Measurements from ENCODE around the gene RCBTB2. TPM values are rescaled to one million over a fixed set of nuclear protein-coding genes. Genes with fewer than 3 reads are reported as not detected.

Gene RCBTB2
- total RNA-seq, 4 donors from 2014 or later, result 7.0 to 10.6 (median 8.5) TPM

DNA sequence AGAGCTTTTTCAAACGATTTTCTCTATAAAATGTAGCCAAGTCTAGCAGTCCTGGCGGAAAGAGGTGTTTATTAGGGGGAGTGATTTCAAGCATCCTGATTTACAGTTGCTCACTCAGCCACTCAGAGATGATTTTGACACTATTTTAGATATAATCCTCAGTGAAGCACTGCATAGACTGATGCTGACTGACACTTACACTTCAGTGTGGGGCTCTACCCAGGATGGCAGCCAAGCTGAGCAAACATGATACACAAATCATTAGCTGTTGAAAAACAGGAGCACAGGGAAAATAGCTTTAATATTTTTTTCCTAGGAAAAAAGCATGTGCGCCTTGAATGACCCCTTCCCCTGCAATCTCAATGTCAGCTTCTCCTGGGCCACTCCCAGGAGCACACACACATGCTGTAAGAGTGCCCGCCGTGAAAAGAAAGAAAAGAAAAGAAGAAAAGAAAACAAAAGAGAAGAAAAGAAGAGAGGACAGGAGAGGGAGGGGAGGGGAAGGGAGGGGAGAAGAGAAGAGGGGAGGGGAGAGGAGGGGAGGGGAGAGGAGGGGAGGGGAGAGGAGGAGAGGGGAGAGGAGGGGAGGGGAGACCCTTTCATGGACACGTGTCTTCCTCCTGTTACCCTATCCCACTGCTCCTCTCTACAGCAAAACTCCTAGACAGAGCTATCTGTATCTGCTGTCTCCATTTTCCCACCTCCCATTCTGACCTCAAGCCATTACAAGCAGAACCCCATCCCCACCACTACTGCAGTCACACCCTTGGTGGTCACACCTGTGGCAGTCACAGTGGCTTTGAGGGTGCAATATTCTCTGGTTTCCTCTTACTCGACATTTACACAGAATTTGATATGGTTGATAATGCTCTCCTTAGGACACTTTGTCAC lies 36.4 kb downstream of the RCBTB2 start:
- peaks cover 0 to 28% (median 8%) of the 10 kb centered on the region in 4 donors for H3K4me1 ChIP-seq

DNA sequence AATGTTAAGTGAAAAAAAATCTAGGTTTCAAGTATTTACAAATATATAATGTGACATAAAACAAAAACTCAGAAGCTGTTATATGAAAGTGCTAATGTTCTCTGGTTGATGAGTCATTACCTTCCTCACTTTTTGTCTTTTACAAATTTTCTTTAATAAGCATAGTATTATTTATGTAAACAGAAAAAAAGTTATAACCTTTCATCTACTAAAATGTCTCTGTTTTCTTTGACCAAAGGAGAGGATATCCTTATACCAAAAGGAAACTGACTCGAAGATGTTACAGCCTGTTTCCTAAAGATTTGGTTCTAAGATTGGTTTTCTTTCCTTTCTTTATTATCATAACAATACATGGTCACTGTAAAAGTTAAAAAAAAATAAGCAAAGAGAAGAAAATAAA lies 38.0 kb downstream of the RCBTB2 start:
- H3K36me3 ChIP-seq, result peaks cover 0 to 25% (median 0%) of the 10 kb centered on the region in 3 donors
- WGBS, 2 donors, result 78 to 90% methylated on average over 1 of the region's 1 CpG
- no peak for DNase-seq (ENCODE audit: low spot score in 2 of 2)
- peak overlapping the region in 1 of 4 donors; percentile 67 for H3K27ac ChIP-seq
- TF ChIP-seq, protein P1, sequence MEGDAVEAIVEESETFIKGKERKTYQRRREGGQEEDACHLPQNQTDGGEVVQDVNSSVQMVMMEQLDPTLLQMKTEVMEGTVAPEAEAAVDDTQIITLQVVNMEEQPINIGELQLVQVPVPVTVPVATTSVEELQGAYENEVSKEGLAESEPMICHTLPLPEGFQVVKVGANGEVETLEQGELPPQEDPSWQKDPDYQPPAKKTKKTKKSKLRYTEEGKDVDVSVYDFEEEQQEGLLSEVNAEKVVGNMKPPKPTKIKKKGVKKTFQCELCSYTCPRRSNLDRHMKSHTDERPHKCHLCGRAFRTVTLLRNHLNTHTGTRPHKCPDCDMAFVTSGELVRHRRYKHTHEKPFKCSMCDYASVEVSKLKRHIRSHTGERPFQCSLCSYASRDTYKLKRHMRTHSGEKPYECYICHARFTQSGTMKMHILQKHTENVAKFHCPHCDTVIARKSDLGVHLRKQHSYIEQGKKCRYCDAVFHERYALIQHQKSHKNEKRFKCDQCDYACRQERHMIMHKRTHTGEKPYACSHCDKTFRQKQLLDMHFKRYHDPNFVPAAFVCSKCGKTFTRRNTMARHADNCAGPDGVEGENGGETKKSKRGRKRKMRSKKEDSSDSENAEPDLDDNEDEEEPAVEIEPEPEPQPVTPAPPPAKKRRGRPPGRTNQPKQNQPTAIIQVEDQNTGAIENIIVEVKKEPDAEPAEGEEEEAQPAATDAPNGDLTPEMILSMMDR (IDR thresholded peaks at IDR 0.05), result no peak
- TF ChIP-seq POLR2A (IDR thresholded peaks at IDR 0.05) (no peak), EP300 (IDR thresholded peaks at IDR 0.05) (no peak)
- no peaks in the 10 kb centered on the region for H3K9me3 ChIP-seq
- H3K4me1 ChIP-seq, result peaks cover 0 to 36% (median 10%) of the 10 kb centered on the region in 4 donors
- no peaks in the 10 kb centered on the region for H3K27me3 ChIP-seq
- H3K4me3 ChIP-seq, result no peak overlapping the region

More for the DNA sequence above, 36.4 kb downstream of the RCBTB2 start:
- no peak for DNase-seq (ENCODE audit: low spot score in 2 of 2)
- Histone ChIP-seq H3K36me3 (peaks cover 0 to 30% (median 0%) of the 10 kb centered on the region in 3 donors), H3K27me3 (no peaks in the 10 kb centered on the region), H3K27ac (no peak overlapping the region), H3K4me3 (no peak overlapping the region), H3K9me3 (no peaks in the 10 kb centered on the region)
- no peak for TF ChIP-seq EP300 (IDR thresholded peaks at IDR 0.05)
- TF ChIP-seq, protein P1 (IDR thresholded peaks at IDR 0.05), result no peak
- TF ChIP-seq POLR2A (IDR thresholded peaks at IDR 0.05), result no peak
- WGBS, 2 donors, result 64 to 74% methylated on average over 7 of the region's 7 CpGs

GRCh38 chr13:48493851-48494250 lies 39.0 kb downstream of the RCBTB2 start:
- H3K9me3 ChIP-seq, result no peaks in the 10 kb centered on the region
- no peak for DNase-seq (ENCODE audit: low spot score in 2 of 2)
- peak overlapping the region; percentile 2 to 80 (median 34) for H3K27ac ChIP-seq
- WGBS, 2 donors, result 34 to 52% methylated on average over 2 of the region's 2 CpGs
- H3K36me3 ChIP-seq, result peaks cover 0 to 18% (median 0%) of the 10 kb centered on the region in 3 donors
- H3K27me3 ChIP-seq, result no peaks in the 10 kb centered on the region
- no peak overlapping the region for H3K4me3 ChIP-seq
- H3K4me1 ChIP-seq, result peaks cover 0 to 36% (median 10%) of the 10 kb centered on the region in 4 donors
- TF ChIP-seq EP300 (IDR thresholded peaks at IDR 0.05), result peak in 1 of 2 donors; percentile 18
- TF ChIP-seq, protein P1 (IDR thresholded peaks at IDR 0.05), result no peak
- no peak for TF ChIP-seq POLR2A (IDR thresholded peaks at IDR 0.05)

- Histone ChIP-seq H3K4me3 (peak overlapping the region in 1 of 4 donors; percentile 14), H3K36me3 (peaks cover 0 to 21% (median 0%) of the 10 kb centered on the region in 3 donors), H3K9me3 (peaks cover 0 to 2% (median 0%) of the 10 kb centered on the region in 4 donors), H3K27me3 (no peaks in the 10 kb centered on the region), H3K4me1 (peaks cover 0 to 36% (median 10%) of the 10 kb centered on the region in 4 donors), H3K27ac (peak overlapping the region; percentile 2 to 80 (median 67))
- TF ChIP-seq, protein P1 (IDR thresholded peaks at IDR 0.05), result peak in 1 of 5 experiments; percentile 10
- no peak for TF ChIP-seq POLR2A (IDR thresholded peaks at IDR 0.05)
- TF ChIP-seq EP300 (IDR thresholded peaks at IDR 0.05), result no peak
- WGBS, 2 donors, result 75 to 78% methylated on average over 4 of the region's 4 CpGs
- DNase-seq (ENCODE audit: low spot score in 2 of 2), result no peak
Observed at GRCh38 chr13:48493066-48493765, 39.7 kb downstream of the RCBTB2 start.
